GM12801 (cell line): ENCODE data around the gene CCDC24.

Source experiments
- TF ChIP-seq, protein P1 (sequence below): IDR thresholded peaks from one replicate; pipeline ENCODE4 v1.5.1; 2011; ENCODE audit warnings: control low read depth; ENCODE audit not compliant: insufficient read length; ENCODE audit errors: extremely low read depth

The CCDC24 gene

DNA sequence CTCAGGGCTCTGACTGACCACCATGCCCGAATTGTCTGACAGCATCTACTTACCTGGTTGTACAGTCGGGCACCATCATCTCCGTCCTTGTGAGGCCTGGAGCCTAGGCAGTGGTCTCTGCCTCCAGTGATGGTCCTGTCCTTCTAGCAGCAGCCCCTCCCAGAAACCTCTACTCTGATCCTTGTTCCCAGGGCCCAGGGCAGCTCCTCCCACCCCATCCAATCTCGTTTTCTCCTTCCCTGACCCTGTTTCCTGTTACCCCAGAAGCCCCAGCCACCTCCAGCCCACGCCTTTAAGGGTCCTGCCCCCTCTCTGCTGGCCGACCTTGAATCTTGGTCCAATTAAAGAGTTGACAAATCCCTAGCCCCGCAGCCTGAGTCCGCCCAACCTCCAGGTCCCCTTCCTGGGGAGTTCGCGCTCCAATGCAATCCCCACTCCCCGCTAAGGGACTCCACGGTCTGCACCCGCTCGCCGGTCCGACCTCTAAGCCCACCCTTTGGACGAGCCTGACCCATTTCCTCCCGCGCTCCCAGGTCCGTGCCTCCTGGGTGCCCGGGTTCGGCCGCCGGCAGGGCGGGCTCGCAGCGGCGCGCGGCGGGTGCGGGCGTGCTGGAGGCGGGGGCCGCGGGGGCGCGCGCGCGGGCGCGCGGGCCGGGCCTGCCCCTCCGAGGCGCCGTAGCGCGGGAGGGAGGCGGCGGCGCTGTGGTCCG, 12.7 kb upstream of the CCDC24 start, which contains the start of gene B4GALT2:
B4GALT2 (plus strand) TSS at position 660 of the 710 bp plus-strand sequence. CDS start 1,951 bp downstream, outside the sequence.
- TF ChIP-seq, protein P1, sequence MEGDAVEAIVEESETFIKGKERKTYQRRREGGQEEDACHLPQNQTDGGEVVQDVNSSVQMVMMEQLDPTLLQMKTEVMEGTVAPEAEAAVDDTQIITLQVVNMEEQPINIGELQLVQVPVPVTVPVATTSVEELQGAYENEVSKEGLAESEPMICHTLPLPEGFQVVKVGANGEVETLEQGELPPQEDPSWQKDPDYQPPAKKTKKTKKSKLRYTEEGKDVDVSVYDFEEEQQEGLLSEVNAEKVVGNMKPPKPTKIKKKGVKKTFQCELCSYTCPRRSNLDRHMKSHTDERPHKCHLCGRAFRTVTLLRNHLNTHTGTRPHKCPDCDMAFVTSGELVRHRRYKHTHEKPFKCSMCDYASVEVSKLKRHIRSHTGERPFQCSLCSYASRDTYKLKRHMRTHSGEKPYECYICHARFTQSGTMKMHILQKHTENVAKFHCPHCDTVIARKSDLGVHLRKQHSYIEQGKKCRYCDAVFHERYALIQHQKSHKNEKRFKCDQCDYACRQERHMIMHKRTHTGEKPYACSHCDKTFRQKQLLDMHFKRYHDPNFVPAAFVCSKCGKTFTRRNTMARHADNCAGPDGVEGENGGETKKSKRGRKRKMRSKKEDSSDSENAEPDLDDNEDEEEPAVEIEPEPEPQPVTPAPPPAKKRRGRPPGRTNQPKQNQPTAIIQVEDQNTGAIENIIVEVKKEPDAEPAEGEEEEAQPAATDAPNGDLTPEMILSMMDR = no peak

DNA sequence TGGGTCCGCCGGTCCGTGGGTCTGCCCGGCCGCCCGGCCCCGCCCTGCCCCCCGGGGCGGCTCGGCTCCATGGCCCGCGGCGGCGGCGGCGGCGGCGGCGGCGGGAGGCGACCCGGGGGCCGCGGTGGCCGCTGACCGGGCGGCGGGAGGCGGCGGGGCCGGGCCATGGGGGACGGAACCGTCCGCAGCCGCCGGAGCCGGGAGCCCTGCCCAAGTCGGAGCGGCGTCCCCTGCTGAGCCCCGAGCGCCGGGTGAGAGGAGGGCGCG, 12.2 kb upstream of the CCDC24 start:
- TF ChIP-seq, protein P1 = no peak

DNA sequence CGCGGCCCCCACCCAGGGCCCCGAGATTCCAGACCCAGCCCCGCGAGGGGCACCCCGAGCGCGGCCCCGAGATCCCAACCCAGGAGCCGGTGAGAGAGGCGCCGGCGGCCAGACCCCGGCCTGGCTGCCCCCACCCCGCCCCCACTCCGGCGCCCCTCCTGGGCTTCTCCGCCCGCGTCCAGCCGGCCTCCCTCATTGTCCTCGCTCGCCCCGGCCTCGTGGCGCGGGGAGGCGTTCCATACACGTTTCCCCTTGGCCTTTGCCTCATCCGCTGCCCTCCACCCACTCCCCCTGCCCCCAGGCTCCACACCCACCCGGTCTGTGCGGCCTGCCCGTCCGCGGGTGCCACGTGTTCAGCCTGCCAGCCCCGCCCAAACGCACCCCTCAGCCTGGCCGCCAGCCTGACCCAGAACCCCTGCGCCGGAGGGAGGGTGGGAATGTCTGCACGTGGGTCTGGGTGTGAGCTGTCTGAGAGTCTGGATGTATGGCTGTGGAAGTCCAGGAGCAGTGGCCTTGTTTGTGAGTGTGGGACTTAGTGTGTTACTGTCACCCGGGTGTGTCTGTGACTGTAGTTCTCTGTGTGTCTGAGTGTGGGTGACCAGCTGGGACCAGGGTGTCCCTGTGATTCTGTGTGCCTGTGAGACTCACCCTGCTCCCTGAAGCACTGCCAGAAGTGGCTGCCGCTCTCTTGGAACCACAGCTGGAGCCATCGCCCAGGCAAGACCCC, 11.7 kb upstream of the CCDC24 start:
- TF ChIP-seq, protein P1 = no peak

DNA sequence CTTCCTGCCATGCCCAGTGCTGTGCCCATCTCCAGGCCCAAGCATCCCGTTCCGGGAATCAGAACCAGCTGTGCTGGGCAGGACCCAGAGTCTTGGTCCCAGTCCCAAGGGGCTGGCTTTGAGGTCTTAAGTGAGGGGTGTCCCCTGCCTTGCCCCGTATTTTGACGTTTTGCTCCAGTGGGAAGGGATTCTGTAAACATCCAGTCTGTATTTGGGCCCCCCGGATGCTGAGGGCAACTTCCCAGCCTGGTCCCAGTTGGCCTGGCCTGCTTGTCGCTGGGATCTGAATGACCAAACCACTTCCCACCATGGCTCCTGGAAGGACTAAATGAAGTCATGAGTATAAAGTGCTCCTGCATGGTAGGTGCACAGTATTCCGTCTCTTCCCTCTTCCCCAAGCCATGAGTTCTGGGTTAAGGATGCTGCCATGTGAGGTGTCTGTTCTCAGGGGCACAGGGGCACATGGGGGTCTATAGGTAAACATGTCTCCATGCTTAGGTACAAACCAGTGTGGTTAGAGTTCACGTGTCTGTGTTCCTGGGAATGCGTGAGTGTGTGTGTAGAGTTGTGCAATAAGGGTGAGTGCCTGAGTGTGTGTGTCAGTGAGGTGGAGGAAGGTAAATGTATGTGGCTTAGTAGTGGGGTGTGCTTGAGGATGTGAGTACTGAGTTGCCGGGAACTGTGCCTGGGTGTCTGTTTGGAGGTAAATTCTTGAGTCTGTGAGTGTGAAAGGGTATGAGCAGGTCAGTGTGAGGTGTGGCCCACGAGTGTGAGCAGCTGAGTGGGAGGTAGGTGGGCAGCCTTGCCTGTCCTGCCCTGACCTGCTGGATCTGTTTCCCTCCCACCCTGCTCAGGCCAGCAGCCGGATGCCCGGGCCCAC, 10.9 kb upstream of the CCDC24 start:
- TF ChIP-seq, protein P1 = no peak

DNA sequence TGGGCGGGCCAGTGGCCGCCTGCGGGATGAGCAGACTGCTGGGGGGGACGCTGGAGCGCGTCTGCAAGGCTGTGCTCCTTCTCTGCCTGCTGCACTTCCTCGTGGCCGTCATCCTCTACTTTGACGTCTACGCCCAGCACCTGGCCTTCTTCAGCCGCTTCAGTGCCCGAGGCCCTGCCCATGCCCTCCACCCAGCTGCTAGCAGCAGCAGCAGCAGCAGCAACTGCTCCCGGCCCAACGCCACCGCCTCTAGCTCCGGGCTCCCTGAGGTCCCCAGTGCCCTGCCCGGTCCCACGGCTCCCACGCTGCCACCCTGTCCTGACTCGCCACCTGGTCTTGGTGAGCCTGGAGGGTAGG, 10.3 kb upstream of the CCDC24 start:
- TF ChIP-seq, protein P1 = no peak

DNA sequence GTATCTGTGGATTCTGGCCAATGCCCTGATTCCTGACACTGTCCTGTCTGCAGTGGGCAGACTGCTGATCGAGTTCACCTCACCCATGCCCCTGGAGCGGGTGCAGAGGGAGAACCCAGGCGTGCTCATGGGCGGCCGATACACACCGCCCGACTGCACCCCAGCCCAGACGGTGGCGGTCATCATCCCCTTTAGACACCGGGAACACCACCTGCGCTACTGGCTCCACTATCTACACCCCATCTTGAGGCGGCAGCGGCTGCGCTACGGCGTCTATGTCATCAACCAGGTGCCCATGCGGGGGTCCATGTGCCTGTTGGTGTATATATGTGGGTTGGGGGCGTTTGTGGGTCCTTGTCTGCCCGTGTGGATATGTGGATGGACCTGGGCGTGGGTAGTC, 9.8 kb upstream of the CCDC24 start:
- TF ChIP-seq, protein P1 = no peak

DNA sequence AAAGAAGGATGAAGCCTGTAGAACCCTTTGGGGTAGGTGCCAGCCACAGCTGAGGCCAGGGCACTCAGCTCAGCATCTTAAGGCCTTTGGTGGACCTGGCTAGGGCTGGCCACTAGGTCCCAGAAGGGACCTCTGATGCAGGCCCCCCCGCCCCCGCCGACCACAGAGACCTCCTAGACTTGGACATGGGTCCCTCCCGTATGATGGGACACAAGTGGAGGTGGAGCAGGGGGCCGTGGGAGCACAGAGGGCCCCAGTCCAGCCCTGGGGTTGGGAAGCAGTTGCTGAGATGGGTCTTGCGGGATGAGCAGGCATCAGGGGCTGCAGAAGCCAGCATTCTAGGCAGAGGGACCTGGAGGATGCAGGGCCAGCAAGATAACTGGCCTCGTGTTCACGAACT, 9.2 kb upstream of the CCDC24 start:
- TF ChIP-seq, protein P1 = no peak
